Measurements from ENCODE around the gene HOXD10. TPM values are rescaled to one million over a fixed set of nuclear protein-coding genes. Genes with fewer than 3 reads are reported as not detected.

The HOXD10 gene
- total and polyA plus RNA-seq, 9 of the 15 experiments (the other 6 are each of a cell fraction or from before 2014, with no cell fraction given) = not detected

GRCh38 chr2:176120364-176121189 is 4.0 kb downstream of the HOXD10 start:
- WGBS (ENCODE audit: insufficient coverage, low coverage, missing lambda C conversion rate) = under 1% methylated on average over 13 of the region's 13 CpGs
- Histone ChIP-seq H3K27ac (ENCODE audit: extremely low read depth, low read depth, low read length) (no peak overlapping the region), H3K9me1 (ENCODE audit: control insufficient read depth, insufficient read depth, low read length) (no peaks in the 10 kb centered on the region), H3K27me3 (ENCODE audit: control insufficient read depth in 2 of 2, insufficient read depth in 2 of 2, low read length in 2 of 2) (peaks cover 86 to 88% of the 10 kb centered on the region in 2 experiments), H3K4me2 (ENCODE audit: insufficient read depth, low read length) (no peak overlapping the region), H4K20me1 (replicated peaks; ENCODE audit: control insufficient read depth, insufficient read depth, low read length) (peaks cover 3% of the 10 kb centered on the region; the same call in 1 of the 2 replicates), H3K4me1 (replicated peaks in 1 of 2; ENCODE audit: control insufficient read depth in 2 of 2, insufficient read depth in 2 of 2, low read length in 2 of 2) (peaks cover 0 to 32% of the 10 kb centered on the region in 2 experiments; a peak in 2 of 5 replicates), H3K9me3 (replicated peaks; ENCODE audit: control insufficient read depth, insufficient read depth, low read depth, low read length) (no peaks in the 10 kb centered on the region), H2AFZ (ENCODE audit: low read depth, low read length) (no peak overlapping the region), H3K4me3 (no peak overlapping the region), H3K36me3 (ENCODE audit: control insufficient read depth, insufficient read depth, low read length) (no peaks in the 10 kb centered on the region), H3K79me2 (ENCODE audit: control insufficient read depth, insufficient read depth, low read length) (no peaks in the 10 kb centered on the region), H3K9ac (ENCODE audit: insufficient read depth in 1 of 2, low read depth in 2 of 2, low read length in 2 of 2) (no peak overlapping the region)
- intact Hi-C loops (cut with micrococcal nuclease) (no loop called here), in situ Hi-C loops (cut with MboI) (no loop called here)
- no peak for TF ChIP-seq SMC3 (conservative IDR thresholded peaks at IDR 0.05; ENCODE audit: insufficient read depth, low read depth, low read length)
- POLR2A ChIA-PET = interaction anchor here (1.0 kb wide), 1 partner anchor 434 kb away, joined by 3 read pairs; no protein-coding TSS in a partner anchor
- CTCF ChIA-PET (ENCODE audit: low intra/inter-chr PET ratio) = no interaction called here
- ATAC-seq (no peak), FAIRE-seq (no peak), DNase-seq (ENCODE audit: extremely low read depth in 1 of 4, low spot score in 3 of 4) (no peak)
- BruUV-seq (replicated peaks) = no TSS peak

GRCh38 chr2:176121190-176122051 is 4.8 kb downstream of the HOXD10 start:
- H3K9ac ChIP-seq (ENCODE audit: insufficient read depth in 1 of 2, low read depth in 2 of 2, low read length in 2 of 2) = no peak overlapping the region
- ATAC-seq = no peak
- H4K20me1 ChIP-seq (replicated peaks; ENCODE audit: control insufficient read depth, insufficient read depth, low read length) = peaks cover 3% of the 10 kb centered on the region; the same call in 1 of the 2 replicates
- no peak overlapping the region for H3K27ac ChIP-seq (ENCODE audit: extremely low read depth, low read depth, low read length)
- H3K27me3 ChIP-seq (ENCODE audit: control insufficient read depth in 2 of 2, insufficient read depth in 2 of 2, low read length in 2 of 2) = peaks cover 79 to 82% of the 10 kb centered on the region in 2 experiments
- no peaks in the 10 kb centered on the region for H3K79me2 ChIP-seq (ENCODE audit: control insufficient read depth, insufficient read depth, low read length)
- WGBS (ENCODE audit: insufficient coverage, low coverage, missing lambda C conversion rate) = 24% methylated on average over 43 of the region's 53 CpGs
- BruUV-seq (replicated peaks) = no TSS peak
- H3K9me3 ChIP-seq (replicated peaks; ENCODE audit: control insufficient read depth, insufficient read depth, low read depth, low read length) = no peaks in the 10 kb centered on the region
- no peak overlapping the region for H3K4me2 ChIP-seq (ENCODE audit: insufficient read depth, low read length)
- H3K9me1 ChIP-seq (ENCODE audit: control insufficient read depth, insufficient read depth, low read length) = no peaks in the 10 kb centered on the region
- POLR2A ChIA-PET = no interaction called here
- no peaks in the 10 kb centered on the region for H3K36me3 ChIP-seq (ENCODE audit: control insufficient read depth, insufficient read depth, low read length)
- no peak overlapping the region for H2AFZ ChIP-seq (ENCODE audit: low read depth, low read length)
- DNase-seq (ENCODE audit: extremely low read depth in 1 of 4, low spot score in 3 of 4) = no peak
- no peak for FAIRE-seq
- H3K4me3 ChIP-seq = no peak overlapping the region
- CTCF ChIA-PET (ENCODE audit: low intra/inter-chr PET ratio) = no interaction called here
- peaks cover 0 to 25% of the 10 kb centered on the region in 2 experiments; a peak in 2 of 5 replicates for H3K4me1 ChIP-seq (replicated peaks in 1 of 2; ENCODE audit: control insufficient read depth in 2 of 2, insufficient read depth in 2 of 2, low read length in 2 of 2)
- intact Hi-C loops (cut with micrococcal nuclease) = no loop called here
- in situ Hi-C loops (cut with MboI) = no loop called here
- TF ChIP-seq, protein P1, sequence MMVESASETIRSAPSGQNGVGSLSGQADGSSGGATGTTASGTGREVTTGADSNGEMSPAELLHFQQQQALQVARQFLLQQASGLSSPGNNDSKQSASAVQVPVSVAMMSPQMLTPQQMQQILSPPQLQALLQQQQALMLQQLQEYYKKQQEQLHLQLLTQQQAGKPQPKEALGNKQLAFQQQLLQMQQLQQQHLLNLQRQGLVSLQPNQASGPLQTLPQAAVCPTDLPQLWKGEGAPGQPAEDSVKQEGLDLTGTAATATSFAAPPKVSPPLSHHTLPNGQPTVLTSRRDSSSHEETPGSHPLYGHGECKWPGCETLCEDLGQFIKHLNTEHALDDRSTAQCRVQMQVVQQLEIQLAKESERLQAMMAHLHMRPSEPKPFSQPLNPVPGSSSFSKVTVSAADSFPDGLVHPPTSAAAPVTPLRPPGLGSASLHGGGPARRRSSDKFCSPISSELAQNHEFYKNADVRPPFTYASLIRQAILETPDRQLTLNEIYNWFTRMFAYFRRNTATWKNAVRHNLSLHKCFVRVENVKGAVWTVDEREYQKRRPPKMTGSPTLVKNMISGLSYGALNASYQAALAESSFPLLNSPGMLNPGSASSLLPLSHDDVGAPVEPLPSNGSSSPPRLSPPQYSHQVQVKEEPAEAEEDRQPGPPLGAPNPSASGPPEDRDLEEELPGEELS (CRISPR knock-in tag; IDR thresholded peaks at IDR 0.05; ENCODE audit: borderline replicate concordance) = no peak
- TF ChIP-seq POLR2H (tag; IDR thresholded peaks at IDR 0.05; ENCODE audit: low read depth) (no peak), SMARCE1 (IDR thresholded peaks at IDR 0.05) (no peak), CCAR2 (IDR thresholded peaks at IDR 0.05; ENCODE audit: low read depth, low read length) (no peak), HLTF (IDR thresholded peaks at IDR 0.05) (no peak), CBX2 (IDR thresholded peaks at IDR 0.05; ENCODE audit: insufficient read depth, low read length, poor library complexity, severe bottlenecking) (no peak), CBX1 (IDR thresholded peaks at IDR 0.05; ENCODE audit: low read depth) (no peak), MBD2 (IDR thresholded peaks at IDR 0.05; ENCODE audit: borderline replicate concordance, low read depth) (no peak), SRSF3 (IDR thresholded peaks at IDR 0.05; ENCODE audit: insufficient read depth, low read length) (no peak), ARID1B (IDR thresholded peaks at IDR 0.05) (no peak), NFIX (CRISPR knock-in tag; IDR thresholded peaks at IDR 0.05; ENCODE audit: low read depth) (no peak)
